Fibroblast of the conjunctiva (primary cell): ENCODE results near the gene OXCT1.
"Not testable (repeated sequence)": the region's sequence is repeated elsewhere in the genome, so short reads cannot be mapped to it uniquely, and the experiment has no call there.

Experiments used
- DNase-seq: peaks from one replicate; pipeline ENCODE4 v3.0.0-alpha.2; 2010; ENCODE audit warnings: low read depth

OXCT1 gene

DNA sequence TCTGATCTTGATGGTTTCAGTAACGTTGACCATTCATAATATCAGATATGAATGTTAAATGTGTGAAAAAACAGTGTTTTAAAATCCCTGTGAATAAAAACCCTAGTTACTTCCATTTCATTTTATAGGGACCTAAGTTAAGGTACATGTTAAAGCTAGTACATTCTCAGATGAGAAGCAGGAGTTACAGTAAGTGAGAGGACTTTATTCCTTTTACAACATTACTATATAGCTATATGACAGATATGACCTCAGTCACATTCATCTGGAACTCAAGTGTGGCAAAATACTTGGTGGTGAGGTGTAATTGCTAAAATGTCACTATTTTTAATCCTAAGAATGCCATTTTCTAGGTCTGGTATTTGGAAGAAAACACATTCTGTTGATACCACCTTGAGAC is 96.4 kb downstream of the OXCT1 start:
- DNase-seq = no peak

DNA sequence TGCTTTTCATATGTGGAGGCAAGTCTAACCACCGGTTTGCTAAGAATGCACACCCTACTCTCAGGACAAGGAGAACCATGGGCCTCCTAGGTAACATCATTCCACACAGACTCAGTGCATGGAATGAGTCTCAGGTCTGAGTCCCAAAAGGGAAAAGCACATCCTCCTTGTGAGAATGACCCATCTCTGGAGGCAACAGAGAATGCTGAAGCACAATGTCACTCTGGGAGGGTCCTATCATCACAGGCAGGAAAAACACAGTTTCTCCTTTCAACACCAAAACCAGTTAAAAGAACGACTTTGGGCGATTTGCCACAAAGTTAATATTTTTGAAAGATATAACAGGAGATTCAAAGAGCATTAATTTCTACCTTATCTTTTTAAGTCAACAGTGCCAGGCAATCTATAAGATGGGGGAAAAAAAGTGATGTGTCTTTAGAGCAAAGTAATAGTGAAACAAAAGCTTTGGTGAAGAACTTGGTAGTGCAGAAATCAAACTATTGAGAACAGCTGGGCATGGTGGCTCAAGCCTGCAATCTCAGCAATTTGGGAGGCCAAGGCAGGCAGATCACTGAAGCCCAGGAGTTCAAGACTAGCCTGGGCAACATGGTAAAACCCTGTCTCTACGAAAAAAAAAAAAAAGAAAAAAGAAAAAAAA is 97.3 kb downstream of the OXCT1 start:
- DNase-seq = no peak

- DNase-seq = no peak
Measured at GRCh38 chr5:41772056-41772455, 98.2 kb downstream of the OXCT1 start.

GRCh38 chr5:41770799-41771198 is 99.4 kb downstream of the OXCT1 start:
- no peak for DNase-seq

GRCh38 chr5:41768692-41769091 is 101.5 kb downstream of the OXCT1 start:
- no peak for DNase-seq

DNA sequence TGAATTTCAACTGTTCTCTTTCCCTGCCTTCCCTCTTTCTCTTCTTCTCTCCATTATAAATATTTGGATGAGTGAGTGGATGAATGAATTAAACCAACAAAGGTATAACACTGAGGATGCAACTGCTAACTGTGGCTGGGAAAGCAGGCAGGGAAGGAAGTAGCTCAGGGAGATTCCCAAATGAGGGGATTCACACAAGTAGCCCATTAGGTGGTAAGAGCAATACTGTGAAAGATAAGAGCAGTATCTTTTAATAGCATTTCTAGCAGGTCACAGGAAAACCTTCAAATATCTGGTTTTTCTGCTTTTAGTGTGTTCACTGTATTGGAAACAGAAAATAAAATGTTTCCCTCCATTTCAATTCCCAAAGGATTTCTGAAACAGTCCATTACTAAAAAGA is 105.6 kb downstream of the OXCT1 start:
- no peak for DNase-seq

- no peak for DNase-seq
Measured at GRCh38 chr5:41763574-41763973, 106.7 kb downstream of the OXCT1 start.

- no peak for DNase-seq
Measured at GRCh38 chr5:41763081-41763480, 107.1 kb downstream of the OXCT1 start.

GRCh38 chr5:41762426-41762825 is 107.8 kb downstream of the OXCT1 start:
- DNase-seq = no peak

- DNase-seq = no peak
Measured at GRCh38 chr5:41761663-41762062, 108.6 kb downstream of the OXCT1 start.

- no peak for DNase-seq
Measured at GRCh38 chr5:41755705-41756104, 114.5 kb downstream of the OXCT1 start.

GRCh38 chr5:41754857-41755256 is 115.4 kb downstream of the OXCT1 start:
- DNase-seq = no peak

DNA sequence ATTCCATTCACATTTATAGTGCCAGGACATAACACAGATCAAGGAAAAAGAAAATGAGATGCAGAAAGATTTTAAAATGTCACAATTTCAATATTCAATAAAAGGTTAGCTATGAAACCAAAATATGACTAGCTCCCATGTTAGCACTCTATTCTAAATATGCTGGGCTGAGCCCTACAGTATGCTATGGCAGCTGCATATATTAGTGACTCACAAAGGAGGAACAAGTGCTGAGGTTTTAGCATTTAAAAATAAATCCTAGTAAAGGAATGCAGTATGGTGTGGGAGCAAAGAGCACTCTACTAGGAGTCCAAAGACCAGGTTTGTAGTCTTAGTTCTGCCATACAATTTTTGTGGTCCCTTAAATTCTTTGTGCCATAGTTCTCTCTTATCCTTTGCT is 118.4 kb downstream of the OXCT1 start:
- no peak for DNase-seq

DNA sequence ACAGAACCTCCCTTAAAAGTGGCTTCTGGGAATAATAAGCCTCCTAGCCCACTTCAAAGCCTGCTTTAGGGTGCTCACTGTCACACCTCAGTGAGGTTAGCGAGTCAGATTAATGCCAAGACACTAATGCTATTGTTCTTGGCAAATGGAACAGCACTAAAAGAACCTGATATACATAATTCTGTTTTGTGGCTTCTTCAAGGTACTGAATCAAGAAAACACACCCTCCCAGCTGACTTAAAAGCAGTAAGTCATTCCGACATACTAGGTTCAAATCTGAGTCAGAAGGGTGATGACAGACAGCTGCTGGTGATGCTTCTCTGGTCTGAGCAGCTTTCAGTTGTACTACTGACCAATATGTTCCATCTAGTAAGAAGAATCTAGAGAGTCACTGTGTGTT is 121.6 kb downstream of the OXCT1 start:
- DNase-seq = no peak

DNA sequence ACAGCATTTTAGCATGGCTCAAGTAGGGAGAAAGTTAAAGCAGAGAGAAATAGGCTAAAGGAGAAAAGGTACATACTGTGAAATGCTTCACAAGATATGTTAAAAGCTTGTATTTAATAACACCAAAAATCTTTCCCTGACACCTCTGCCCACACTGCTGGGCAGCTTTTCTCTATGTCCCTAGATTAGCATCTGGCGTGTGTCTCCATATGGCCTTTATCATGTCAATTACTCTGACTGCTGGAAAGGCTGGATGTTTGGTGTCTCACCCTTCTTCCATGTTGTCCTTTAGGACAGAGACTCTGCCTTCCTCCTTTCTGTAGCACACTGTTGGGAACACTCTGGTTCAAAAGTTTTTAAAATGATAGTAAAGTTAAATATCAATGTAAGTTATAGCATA is 122.5 kb downstream of the OXCT1 start:
- no peak for DNase-seq

- no peak for DNase-seq
Measured at GRCh38 chr5:41747301-41747700, 122.9 kb downstream of the OXCT1 start.

DNA sequence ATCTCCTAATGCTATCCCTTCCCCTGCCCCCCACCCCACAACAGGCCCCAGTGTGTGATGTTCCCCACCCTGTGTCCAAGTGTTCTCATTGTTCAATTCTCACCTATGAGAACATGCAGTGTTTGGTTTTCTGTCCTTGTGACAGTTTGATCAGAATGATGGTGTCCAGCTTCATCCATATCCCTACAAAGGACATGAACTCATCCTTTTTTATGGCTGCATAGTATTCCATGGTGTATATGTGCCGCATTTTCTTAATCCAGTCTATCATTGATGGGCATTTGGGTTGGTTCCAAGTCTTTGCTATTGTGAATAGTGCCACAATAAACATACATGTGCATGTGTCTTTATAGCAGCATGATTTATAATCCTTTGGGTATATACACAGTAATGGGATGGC is 127.6 kb downstream of the OXCT1 start:
- not testable (repeated sequence) for DNase-seq

DNA sequence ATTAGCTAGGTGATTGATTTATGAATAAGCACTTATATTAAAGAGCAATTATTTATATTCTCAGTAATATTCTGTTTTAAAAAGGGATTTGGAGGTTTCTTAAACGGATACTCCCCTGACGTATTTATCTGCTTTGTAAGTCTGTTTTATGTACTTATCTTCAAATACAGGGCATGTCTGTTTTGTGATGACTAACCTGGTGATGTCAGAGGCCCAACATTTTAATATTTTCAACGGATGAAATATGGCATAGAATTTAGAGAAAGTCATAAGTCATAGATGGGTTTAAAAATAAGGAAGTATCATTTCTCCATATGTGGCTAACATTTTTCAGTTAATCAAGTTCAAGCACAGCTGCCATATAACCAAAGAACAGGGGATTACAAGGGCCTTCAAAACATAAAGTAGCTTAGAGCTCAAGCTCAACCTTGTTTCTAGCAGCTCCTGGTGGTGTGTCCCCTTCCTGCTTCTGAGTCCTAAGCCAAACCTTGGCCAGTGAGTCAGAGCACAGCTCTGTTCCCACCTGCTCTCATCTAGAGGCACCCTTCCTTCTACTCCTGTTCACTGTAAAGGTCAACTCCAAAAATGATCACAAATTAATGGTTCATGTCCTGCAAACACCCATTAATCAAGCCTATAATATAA is 131.4 kb downstream of the OXCT1 start:
- DNase-seq = no peak

DNA sequence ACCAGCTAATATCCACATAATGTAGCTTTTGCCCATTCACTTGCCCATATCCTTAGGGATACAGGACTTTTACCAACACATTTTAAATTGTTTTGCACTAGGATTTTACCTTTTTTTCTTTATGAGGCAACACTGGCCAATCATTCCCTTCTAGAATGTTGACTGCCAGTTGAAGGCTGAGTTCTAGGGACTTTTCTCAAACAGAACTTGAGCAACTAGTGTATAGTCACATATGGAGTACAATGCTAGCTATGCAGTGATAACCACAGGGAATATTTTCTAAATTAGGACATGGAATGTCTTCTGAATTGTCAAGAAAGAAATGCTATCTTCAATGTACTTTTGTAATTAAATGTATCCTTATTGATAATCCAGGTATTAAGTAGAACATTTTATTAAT is 133.6 kb downstream of the OXCT1 start:
- DNase-seq = no peak

- DNase-seq = no peak
Measured at GRCh38 chr5:41735213-41735612, 135.0 kb downstream of the OXCT1 start.

DNA sequence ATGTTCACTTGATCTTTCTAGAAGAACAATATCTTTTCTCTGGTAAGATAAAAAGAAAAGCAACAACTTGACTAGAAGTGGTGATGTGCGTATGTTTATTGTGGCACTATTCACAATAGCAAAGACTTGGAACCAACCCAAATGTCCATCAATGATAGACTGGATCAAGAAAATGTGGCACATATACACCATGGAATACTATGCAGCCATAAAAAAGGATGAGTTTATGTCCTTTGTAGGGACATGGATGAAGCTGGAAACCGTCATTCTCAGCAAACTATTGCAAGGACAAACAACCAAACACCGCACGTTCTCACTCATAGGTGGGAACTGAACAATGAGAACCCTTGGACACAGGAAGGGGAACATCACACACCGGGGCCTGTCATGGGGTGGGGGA is 140.8 kb downstream of the OXCT1 start:
- not testable (repeated sequence) for DNase-seq

DNA sequence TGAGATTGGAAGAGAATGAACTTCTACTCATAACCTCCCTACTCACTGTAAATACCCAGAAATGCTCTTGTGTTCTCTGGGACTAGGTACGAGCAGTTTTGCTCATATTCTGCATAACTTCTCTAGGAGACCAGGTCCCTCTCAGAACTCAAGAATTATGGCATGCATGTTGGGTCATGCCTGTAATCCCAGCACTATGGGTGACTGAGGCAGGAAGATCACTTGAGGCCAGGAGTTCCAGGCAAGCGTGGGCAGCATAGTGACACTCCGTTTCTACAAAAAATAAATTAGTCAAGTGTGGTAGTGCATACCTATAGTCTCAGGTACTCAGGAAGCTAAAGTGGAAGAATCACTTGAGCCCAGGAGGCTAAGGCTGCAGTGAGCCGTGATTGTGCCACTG is 141.9 kb downstream of the OXCT1 start:
- DNase-seq = no peak

DNA sequence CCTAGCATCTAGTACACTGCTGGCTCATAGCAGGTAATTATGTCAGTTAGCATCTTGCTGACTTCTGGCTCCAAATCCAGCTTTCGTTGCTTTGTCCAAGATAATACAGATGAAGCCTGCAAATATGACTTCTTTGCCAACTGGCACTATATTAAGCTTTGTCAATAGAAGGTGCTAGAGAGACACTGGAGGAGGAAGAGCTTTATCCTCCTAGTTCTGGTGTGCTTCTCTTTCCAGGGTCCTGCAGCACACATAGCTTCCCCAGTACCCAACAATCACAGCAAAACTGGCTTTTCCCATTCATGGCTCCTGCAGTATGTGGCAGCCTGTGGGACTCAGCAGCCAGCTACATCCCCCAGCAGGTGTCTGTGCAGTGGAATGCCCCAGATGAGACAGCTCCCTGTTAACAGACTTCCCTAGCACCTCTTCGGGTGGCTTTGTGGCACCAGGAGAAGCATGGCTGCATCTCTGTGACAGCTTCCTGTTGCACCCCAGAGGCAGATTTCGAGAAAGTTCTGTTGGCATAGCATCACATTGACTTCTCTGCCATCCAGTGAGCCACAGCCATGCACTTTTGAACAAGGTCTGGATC is 147.8 kb downstream of the OXCT1 start:
- no peak for DNase-seq

DNA sequence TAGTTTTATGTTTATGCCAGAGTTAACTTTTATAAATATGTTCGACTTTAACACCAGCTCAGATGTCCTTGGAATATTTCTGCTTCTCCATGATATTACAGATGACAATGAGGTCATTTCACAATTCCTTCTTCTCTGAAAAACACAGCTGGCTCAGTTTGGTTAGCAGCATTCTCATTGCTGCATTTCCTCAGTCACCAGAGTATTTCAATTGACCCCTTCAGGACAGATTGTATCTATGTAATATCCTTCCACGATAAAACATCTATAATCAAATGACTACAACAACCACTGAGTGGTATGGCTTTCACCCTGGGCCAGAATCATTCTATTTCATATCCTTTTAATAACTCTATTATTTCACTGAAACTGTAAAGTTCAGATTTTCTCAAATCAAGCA is 148.7 kb downstream of the OXCT1 start:
- DNase-seq = no peak
